ENCODE results near the gene XYLT2.

- no peak for TF ChIP-seq POLR2A (IDR thresholded peaks at IDR 0.05)
- no peak for TF ChIP-seq CTCF (IDR thresholded peaks at IDR 0.05)
These were observed 16.2 kb upstream of the XYLT2 start for GRCh38 chr17:50329716-50330115.

Data from body of pancreas (tissue), 4 donors.